Measurements from ENCODE around the gene NOVA1.

- TF ChIP-seq REST (IDR thresholded peaks at IDR 0.05): no peak
- TF ChIP-seq CTCF (IDR thresholded peaks at IDR 0.05; ENCODE audit: low read depth, low read length, missing input control): no peak
- no peak for TF ChIP-seq MAX (IDR thresholded peaks at IDR 0.05)
Measured at GRCh38 chr14:26597071-26597588, 703 bp downstream of the NOVA1 start.

All from liver (tissue), 2 donors.